G401 (cell line): Measurements from ENCODE around the gene C21orf91. TPM values are rescaled to one million over a fixed set of nuclear protein-coding genes. Genes with fewer than 3 reads are reported as not detected.

Experiments
- DNase-seq: peaks from one replicate; pipeline ENCODE4 v3.0.0-alpha.2; 2015; ENCODE audit warnings: low spot score
- in situ Hi-C: cut with HindIII; loops from 2 replicates; pipeline ENCODE4 v1.10.0; 2016; ENCODE audit warnings: low sequenced_read_pairs, mixed read lengths
- total RNA-seq: library from RNA; depleted of rRNA; stranded (reverse); fragments of >200 nt; shearing (Covaris generic); gene quantifications from 2 replicates; pipeline ENCODE4 v1.2.3, GENCODE V29; 2014; rRNA removed

C21orf91 gene
- total RNA-seq, 1 experiment from 2014 or later: 1.8 TPM

- in situ Hi-C loops: no loop called here
- DNase-seq: no peak
Observed at GRCh38 chr21:17742940-17743592, 76.1 kb downstream of the C21orf91 start.

- no peak for DNase-seq
- in situ Hi-C loops: no loop called here
Observed at GRCh38 chr21:17742181-17742580, 77.0 kb downstream of the C21orf91 start.

Other genes with a start within 250 kb of the C21orf91 start
- gene BTG3, start 206.5 kb downstream of the C21orf91 start, total RNA-seq: 43.7 and 51.1 TPM in 2 replicates